ENCODE results near the gene ABI1.
"Not testable (repeated sequence)": the region's sequence is repeated elsewhere in the genome, so short reads cannot be mapped to it uniquely, and the experiment has no call there.

DNA sequence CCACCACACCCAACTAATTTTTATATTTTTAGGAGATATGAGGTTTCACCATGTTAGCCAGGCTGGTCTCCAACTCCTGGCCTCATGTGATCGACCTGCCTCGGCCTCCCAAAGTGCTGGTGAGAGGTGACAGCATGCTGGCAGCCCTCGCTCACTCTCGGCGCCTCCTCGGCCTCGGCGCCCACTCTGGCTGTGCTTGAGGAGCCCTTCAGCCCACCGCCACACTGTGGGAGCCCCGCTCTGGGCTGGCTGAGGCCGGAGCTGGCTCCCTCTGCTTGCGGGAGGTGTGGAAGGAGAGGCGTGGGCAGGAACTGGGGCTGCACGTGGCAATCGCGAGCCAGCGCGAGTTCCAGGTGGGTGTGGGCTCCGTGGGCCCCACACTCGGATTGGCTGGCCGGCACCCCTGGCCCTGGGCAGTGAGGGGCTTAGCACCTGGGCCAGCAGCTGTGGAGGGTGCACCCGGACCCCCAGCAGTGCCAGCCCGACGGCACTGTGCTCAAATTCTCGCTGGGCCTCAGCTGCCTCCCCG is 44.6 kb upstream of the ABI1 start:
- TF ChIP-seq, protein P1, sequence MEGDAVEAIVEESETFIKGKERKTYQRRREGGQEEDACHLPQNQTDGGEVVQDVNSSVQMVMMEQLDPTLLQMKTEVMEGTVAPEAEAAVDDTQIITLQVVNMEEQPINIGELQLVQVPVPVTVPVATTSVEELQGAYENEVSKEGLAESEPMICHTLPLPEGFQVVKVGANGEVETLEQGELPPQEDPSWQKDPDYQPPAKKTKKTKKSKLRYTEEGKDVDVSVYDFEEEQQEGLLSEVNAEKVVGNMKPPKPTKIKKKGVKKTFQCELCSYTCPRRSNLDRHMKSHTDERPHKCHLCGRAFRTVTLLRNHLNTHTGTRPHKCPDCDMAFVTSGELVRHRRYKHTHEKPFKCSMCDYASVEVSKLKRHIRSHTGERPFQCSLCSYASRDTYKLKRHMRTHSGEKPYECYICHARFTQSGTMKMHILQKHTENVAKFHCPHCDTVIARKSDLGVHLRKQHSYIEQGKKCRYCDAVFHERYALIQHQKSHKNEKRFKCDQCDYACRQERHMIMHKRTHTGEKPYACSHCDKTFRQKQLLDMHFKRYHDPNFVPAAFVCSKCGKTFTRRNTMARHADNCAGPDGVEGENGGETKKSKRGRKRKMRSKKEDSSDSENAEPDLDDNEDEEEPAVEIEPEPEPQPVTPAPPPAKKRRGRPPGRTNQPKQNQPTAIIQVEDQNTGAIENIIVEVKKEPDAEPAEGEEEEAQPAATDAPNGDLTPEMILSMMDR (IDR thresholded peaks at IDR 0.05; ENCODE audit: low read length), result not testable (repeated sequence)
- TF ChIP-seq EZH2 (optimal IDR thresholded peaks at IDR 0.05; ENCODE audit: low read depth, low read length); EZH2phosphoT487 (IDR thresholded peaks at IDR 0.05; ENCODE audit: low read length): not testable (repeated sequence)
